ENCODE results near the gene RIPOR3.

GRCh38 chr20:50666709-50667298 is 24.5 kb downstream of the RIPOR3 start:
- TF ChIP-seq CTCF (IDR thresholded peaks at IDR 0.05; ENCODE audit: poor library complexity) (no peak), EZH2 (IDR thresholded peaks at IDR 0.05; ENCODE audit: borderline replicate concordance) (no peak), EZH2phosphoT487 (IDR thresholded peaks at IDR 0.05; ENCODE audit: low read depth, severe bottlenecking, unreplicated experiment) (no peak)

All from hepatocyte (in vitro differentiated cells).